CMK (cell line): ENCODE measurements around the gene CRAMP1.
"Not testable (repeated sequence)": the region's sequence is repeated elsewhere in the genome, so short reads cannot be mapped to it uniquely, and the experiment has no call there.

ENCODE experiments used
- DNase-seq: peaks from one replicate; pipeline ENCODE4 v3.0.0-alpha.2; 2010; ENCODE audit warnings: low read depth

The CRAMP1 gene

GRCh38 chr16:1612320-1613111 is at the start of gene CRAMP1:
Gene CRAMP1 (plus strand): TSS chr16:1612360. CDS start chr16:1614640, 2,280 bp downstream.
- no peak for DNase-seq

- DNase-seq = no peak
Observed at GRCh38 chr16:1563786-1564185, 48.4 kb upstream of the CRAMP1 start.

- DNase-seq = no peak
Observed at GRCh38 chr16:1564325-1564724, 47.8 kb upstream of the CRAMP1 start.

GRCh38 chr16:1565083-1565805 is 46.9 kb upstream of the CRAMP1 start:
- DNase-seq = no peak

GRCh38 chr16:1567988-1568387 is 44.2 kb upstream of the CRAMP1 start:
- DNase-seq = no peak

GRCh38 chr16:1571012-1571671 is 41.0 kb upstream of the CRAMP1 start:
- no peak for DNase-seq

GRCh38 chr16:1572673-1573072 is 39.5 kb upstream of the CRAMP1 start:
- no peak for DNase-seq

GRCh38 chr16:1573301-1573700 is 38.9 kb upstream of the CRAMP1 start:
- no peak for DNase-seq

- DNase-seq = peak; percentile 5
Observed at GRCh38 chr16:1575578-1575977, 36.6 kb upstream of the CRAMP1 start.

- DNase-seq = no peak
Observed at GRCh38 chr16:1579214-1579613, 32.9 kb upstream of the CRAMP1 start.

- DNase-seq = no peak
Observed at GRCh38 chr16:1580256-1580655, 31.9 kb upstream of the CRAMP1 start.

- DNase-seq = no peak
Observed at GRCh38 chr16:1580956-1581355, 31.2 kb upstream of the CRAMP1 start.

- no peak for DNase-seq
Observed at GRCh38 chr16:1581804-1582203, 30.4 kb upstream of the CRAMP1 start.

GRCh38 chr16:1583180-1583579 is 29.0 kb upstream of the CRAMP1 start:
- DNase-seq = no peak

- DNase-seq = no peak
Observed at GRCh38 chr16:1584926-1585484, 27.2 kb upstream of the CRAMP1 start.

GRCh38 chr16:1590366-1590765 is 21.8 kb upstream of the CRAMP1 start:
- no peak for DNase-seq

- no peak for DNase-seq
Observed at GRCh38 chr16:1590930-1591705, 21.0 kb upstream of the CRAMP1 start.

- DNase-seq = no peak
Observed at GRCh38 chr16:1592446-1592845, 19.7 kb upstream of the CRAMP1 start.

GRCh38 chr16:1595511-1595910 is 16.6 kb upstream of the CRAMP1 start:
- DNase-seq = not testable (repeated sequence)

GRCh38 chr16:1596516-1596915 is 15.6 kb upstream of the CRAMP1 start:
- DNase-seq = no peak

GRCh38 chr16:1597154-1597553 is 15.0 kb upstream of the CRAMP1 start:
- DNase-seq = no peak

GRCh38 chr16:1601031-1601430 is 11.1 kb upstream of the CRAMP1 start:
- DNase-seq = no peak
